B cell (primary cell): ENCODE results near the gene RHBDF1. TPM values are rescaled to one million over a fixed set of nuclear protein-coding genes. Genes with fewer than 3 reads are reported as not detected.

Source experiments
- ATAC-seq: fragments of 200-7000 bp; cut with Tn5 transposase; one replicate; pipeline ENCODE4 v1.10.0; 2021; ENCODE audit warnings: low read depth, mild to moderate bottlenecking, moderate number of reproducible peaks, moderate library complexity
- CTCF ChIA-PET: fragments of 350-600 bp; sonication (Branson Sonifier 250); formaldehyde crosslinking; loops from one replicate; lab custom pipeline; 2021; ENCODE audit warnings: antibody characterized with exemption, inconsistent platforms; lab: Charles Lee
- POLR2A ChIA-PET: fragments of 350-600 bp; sonication (Branson Sonifier 250); formaldehyde crosslinking; loops from one replicate; lab custom pipeline; 2021; ENCODE audit warnings: antibody characterized with exemption; lab: Charles Lee
- DNase-seq: peaks from one replicate; pipeline ENCODE4 v3.0.0; 2013
- H2AFZ ChIP-seq: 2 replicates; pipeline ENCODE4 v1.6.1; 2012; ENCODE audit warnings: mild to moderate bottlenecking, low read depth, low read length; ENCODE audit not compliant: insufficient read depth, poor library complexity, severe bottlenecking
- H3K27ac ChIP-seq, 2 donors: 1 replicate in 1 of 2; 2 replicates in 1 of 2; pipeline ENCODE4 v1.5.1; 2012 to 2013; ENCODE audit warnings: low read length in 2 of 2, mild to moderate bottlenecking in 2 of 2, moderate library complexity in 1 of 2
- H3K27me3 ChIP-seq, 4 experiments: fragments of 200-600 bp in 1 of 4; sonication (generic) in 1 of 4; replicated peaks in 1 of 4; 1 replicate in 2 of 4; 2 replicates in 2 of 4; pipeline versions ENCODE4 v1.6.1 to v1.7.0; 2013 to 2016; ENCODE audit warnings: low read length in 3 of 4, mild to moderate bottlenecking in 2 of 4, mixed read lengths in 1 of 4, moderate library complexity in 1 of 4; ENCODE audit not compliant: insufficient read depth in 4 of 4, control insufficient read depth in 3 of 4; ENCODE audit errors: control extremely low read depth in 1 of 4
- H3K36me3 ChIP-seq, 2 experiments: replicated peaks in 1 of 2; 1 replicate in 1 of 2; 2 replicates in 1 of 2; pipeline versions ENCODE4 v1.6.1 to v1.7.1; 2013; ENCODE audit warnings: low read length in 1 of 2; ENCODE audit not compliant: insufficient read depth in 2 of 2, control insufficient read depth in 1 of 2; ENCODE audit errors: control extremely low read depth in 1 of 2, extremely low read depth in 1 of 2
- H3K4me1 ChIP-seq, 2 donors: fragments of 200-600 bp in 1 of 2; sonication (generic) in 1 of 2; 1 replicate in 1 of 2; 2 replicates in 1 of 2; pipeline versions ENCODE4 v1.5.1 to v1.6.1; 2013 to 2017; ENCODE audit warnings: low read length in 2 of 2; ENCODE audit not compliant: control insufficient read depth in 2 of 2, insufficient read depth in 2 of 2
- H3K4me2 ChIP-seq: replicated peaks from 2 replicates; pipeline ENCODE3; 2012; ENCODE audit warnings: mild to moderate bottlenecking, low read depth, low read length; ENCODE audit not compliant: poor library complexity, severe bottlenecking
- H3K4me3 ChIP-seq, 5 experiments: fragments of 200-600 bp in 1 of 5; sonication (generic) in 1 of 5; 1 replicate in 3 of 5; 2 replicates in 2 of 5; pipeline versions ENCODE4 v1.5.1 to v1.7.0; 2011 to 2016; ENCODE audit warnings: low read length in 4 of 5, mild to moderate bottlenecking in 4 of 5, low read depth in 2 of 5, control low read depth in 1 of 5, moderate library complexity in 1 of 5; ENCODE audit not compliant: insufficient read depth in 1 of 5; ENCODE audit errors: control extremely low read depth in 1 of 5, extremely low read depth in 1 of 5
- H3K79me2 ChIP-seq: fragments of 200-600 bp; sonication (generic); one replicate; pipeline ENCODE4 v1.6.0; 2016; ENCODE audit warnings: low read length; ENCODE audit not compliant: control insufficient read depth, insufficient read depth
- H3K9ac ChIP-seq: fragments of 200-600 bp; sonication (generic); 2 replicates; pipeline ENCODE4 v1.6.1; 2017; ENCODE audit warnings: mild to moderate bottlenecking, low read length, moderate library complexity
- H3K9me3 ChIP-seq, 3 donors: one replicate each; pipeline versions ENCODE4 v1.6.1 to v1.7.1; 2013; ENCODE audit warnings: low read length in 2 of 3; ENCODE audit not compliant: control insufficient read depth in 2 of 3, insufficient read depth in 1 of 3; ENCODE audit errors: control extremely low read depth in 1 of 3
- H4K20me1 ChIP-seq: 2 replicates; pipeline ENCODE4 v1.6.0; 2012; ENCODE audit warnings: mild to moderate bottlenecking, low read length; ENCODE audit not compliant: insufficient read depth, control insufficient read depth, poor library complexity, severe bottlenecking
- H3K27ac Mint-ChIP-seq: one replicate; pipeline ENCODE4 v1.8.0; 2021; ENCODE audit warnings: mixed read lengths
- H3K27me3 Mint-ChIP-seq: one replicate; pipeline ENCODE4 v1.8.0; 2021; ENCODE audit warnings: mixed read lengths
- H3K4me1 Mint-ChIP-seq: one replicate; pipeline ENCODE4 v1.8.0; 2021; ENCODE audit warnings: mixed read lengths
- H3K4me3 Mint-ChIP-seq: one replicate; pipeline ENCODE4 v1.8.0; 2021; ENCODE audit warnings: mixed read lengths
- H3K9me3 Mint-ChIP-seq: one replicate; pipeline ENCODE4 v1.8.0; 2022; ENCODE audit warnings: mixed read lengths; ENCODE audit not compliant: insufficient read depth
- CTCF ChIP-seq: fragments of 200-600 bp; IDR thresholded peaks from one replicate; pipeline ENCODE4 v1.8.0; 2022; ENCODE audit warnings: antibody characterized with exemption, mild to moderate bottlenecking
- EZH2 ChIP-seq: IDR thresholded peaks from 2 replicates; pipeline ENCODE4 v1.6.1; 2012; ENCODE audit warnings: borderline replicate concordance, low read depth, mild to moderate bottlenecking, moderate library complexity, low read length; ENCODE audit not compliant: insufficient read depth, poor library complexity, severe bottlenecking
- WGBS: methylation state at CpG from one replicate; pipeline ENCODE4 v1.1.5; 2013; ENCODE audit warnings: missing lambda C conversion rate; ENCODE audit not compliant: insufficient coverage; 5-methylcytosine and 5-hydroxymethylcytosine counted together
- intact Hi-C: fragments of 100-400 bp; cut with micrococcal nuclease; formaldehyde crosslinking; loops from one replicate; pipeline ENCODE4 v1.10.0; 2022
- polyA plus RNA-seq: library from polyadenylated mRNA; depleted of rRNA; stranded (reverse); fragments of >200 nt; gene quantifications from 2 replicates; pipeline ENCODE4 v1.2.3, GENCODE V29; 2012
- total RNA-seq, 2 donors: library from RNA; stranded (reverse); fragments of 120-200 nt in 1 of 2; gene quantifications; 1 replicate in 1 of 2; 2 replicates in 1 of 2; pipeline versions ENCODE4 v1.2.3 to v1.2.4, GENCODE V29; 2013 to 2022

Gene RHBDF1
- total and polyA plus RNA-seq, 2 donors (not counting 1 experiment from before 2014, with no cell fraction given), result 0.42 to 0.76 TPM

- CTCF ChIA-PET, result interaction anchor here (2.6 kb wide), 1 partner anchor 38 kb away, joined by 14 read pairs; no protein-coding TSS in a partner anchor
- H3K79me2 ChIP-seq, result peaks cover 11% of the 10 kb centered on the region
- Mint-ChIP-seq H3K4me1 (peaks cover 9% of the 10 kb centered on the region), H3K27ac (no peak overlapping the region), H3K4me3 (no peak overlapping the region), H3K27me3 (no peaks in the 10 kb centered on the region), H3K9me3 (no peaks in the 10 kb centered on the region)
- ATAC-seq (no peak), DNase-seq (no peak)
- no peaks in the 10 kb centered on the region for H3K9me3 ChIP-seq
- no peaks in the 10 kb centered on the region for H4K20me1 ChIP-seq
- H2AFZ ChIP-seq, result no peak overlapping the region
- no peaks in the 10 kb centered on the region for H3K27me3 ChIP-seq
- H3K4me3 ChIP-seq, result no peak overlapping the region
- no peak overlapping the region for H3K27ac ChIP-seq
- H3K4me2 ChIP-seq, result no peak overlapping the region
- peaks cover 3 to 11% of the 10 kb centered on the region in 2 donors for H3K4me1 ChIP-seq
- H3K36me3 ChIP-seq, result peaks cover 0 to 25% of the 10 kb centered on the region in 2 experiments
- 94% methylated on average over 28 of the region's 29 CpGs for WGBS
- intact Hi-C loops, result no loop called here
- POLR2A ChIA-PET, result no interaction called here
- no peak overlapping the region for H3K9ac ChIP-seq
- no peak for TF ChIP-seq EZH2
Measured at GRCh38 chr16:58491-59439, 13.7 kb downstream of the RHBDF1 start.

GRCh38 chr16:57711-58110 is 14.7 kb downstream of the RHBDF1 start:
- Histone ChIP-seq H3K27me3 (no peaks in the 10 kb centered on the region), H3K9me3 (no peaks in the 10 kb centered on the region), H3K79me2 (peaks cover 11% of the 10 kb centered on the region), H3K36me3 (peaks cover 0 to 25% of the 10 kb centered on the region in 2 experiments), H3K9ac (no peak overlapping the region), H3K27ac (no peak overlapping the region), H2AFZ (no peak overlapping the region), H3K4me3 (no peak overlapping the region), H3K4me1 (peaks cover 3 to 13% of the 10 kb centered on the region in 2 donors), H4K20me1 (no peaks in the 10 kb centered on the region), H3K4me2 (no peak overlapping the region)
- TF ChIP-seq EZH2 (no peak), CTCF (no peak)
- H3K4me3 Mint-ChIP-seq, result no peak overlapping the region
- CTCF ChIA-PET, result interaction anchor here (2.4 to 3.0 kb wide), 2 partner anchors 8 to 39 kb away, joined by 9 to 19 read pairs; no protein-coding TSS in a partner anchor
- intact Hi-C loops, result no loop called here
- no peaks in the 10 kb centered on the region for H3K27me3 Mint-ChIP-seq
- peaks cover 16% of the 10 kb centered on the region for H3K4me1 Mint-ChIP-seq
- H3K9me3 Mint-ChIP-seq, result no peaks in the 10 kb centered on the region
- DNase-seq (no peak), ATAC-seq (no peak)
- 92% methylated on average over 8 of the region's 8 CpGs for WGBS
- H3K27ac Mint-ChIP-seq, result no peak overlapping the region
- POLR2A ChIA-PET, result no interaction called here
